GM10248 (cell line): ENCODE measurements around the gene TMEM97.
"Not testable (repeated sequence)": the region's sequence is repeated elsewhere in the genome, so short reads cannot be mapped to it uniquely, and the experiment has no call there.

Source experiments
- CTCF ChIA-PET: fragments of 300-600 bp; sonication (Branson Sonifier 250); formaldehyde crosslinking; extraction: SDS; loops from one replicate; lab custom pipeline; 2021; ENCODE audit warnings: antibody characterized with exemption; lab: Yijun Ruan, JAX
- POLR2A ChIA-PET: fragments of 350-650 bp; sonication (Branson Sonifier 250); formaldehyde crosslinking; extraction: SDS; loops from one replicate; lab custom pipeline; 2020; ENCODE audit warnings: antibody characterized with exemption; lab: Yijun Ruan, JAX
- DNase-seq: peaks from one replicate; pipeline ENCODE4 v3.0.0; 2012; ENCODE audit errors: extremely low spot score
- CTCF ChIP-seq: IDR thresholded peaks from 2 replicates; pipeline ENCODE4 v1.5.1; 2012; ENCODE audit warnings: mild to moderate bottlenecking, low read depth; ENCODE audit errors: extremely low read depth, missing control alignments, control extremely low read depth

TMEM97 gene

DNA sequence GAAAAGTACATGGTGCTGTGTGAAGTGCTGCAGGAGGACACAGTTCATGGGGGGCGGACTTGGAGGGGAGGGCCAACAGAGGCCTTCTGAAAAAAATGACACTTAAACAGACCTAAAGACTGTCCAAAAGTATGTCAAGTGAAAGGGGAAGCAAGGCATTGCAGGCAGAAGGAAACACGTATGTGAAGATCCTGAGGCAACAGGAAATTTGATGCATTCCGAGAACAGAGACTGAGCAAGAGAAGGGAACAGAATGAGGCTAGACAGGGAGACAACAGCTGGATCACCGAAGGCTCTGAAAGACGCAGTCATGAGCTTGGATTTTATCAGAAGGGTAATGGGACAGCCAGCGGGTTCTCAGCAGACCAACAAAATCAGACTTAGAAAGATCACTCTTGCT, 15.2 kb downstream of the TMEM97 start:
- TF ChIP-seq CTCF: no peak

DNA sequence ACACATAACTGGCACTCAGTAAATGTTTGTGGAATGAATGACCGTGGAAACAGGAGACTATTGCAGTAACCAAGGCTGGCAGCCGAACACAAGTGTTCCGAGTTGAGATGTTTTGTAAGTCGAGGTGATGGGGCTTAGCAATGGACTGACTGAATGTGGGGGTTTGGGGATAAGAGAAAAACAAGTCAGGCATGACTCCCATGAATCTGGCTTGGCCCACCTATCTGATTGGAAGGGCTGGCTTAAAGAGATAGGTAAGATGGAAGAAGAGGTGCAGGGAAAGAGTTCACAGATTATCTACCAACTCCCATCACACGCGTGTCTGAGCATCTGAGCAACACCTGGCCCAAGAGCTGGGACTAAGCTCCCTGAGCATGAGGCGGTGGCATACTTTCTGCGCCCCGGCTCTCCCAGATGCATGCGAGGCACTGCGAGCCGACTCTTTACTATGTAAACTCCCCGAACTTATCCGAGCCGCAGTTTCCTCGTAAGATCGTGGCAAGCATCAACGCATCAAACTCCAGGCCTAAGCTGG, 15.7 kb downstream of the TMEM97 start:
- ChIA-PET POLR2A (interaction anchor here (1.1 to 2.3 kb wide), 5 partner anchors 13 to 32 kb away, joined by 3 to 27 read pairs (median 6); partner anchors contain the start of gene POLDIP2), CTCF (interaction anchor here (0.7 to 3.9 kb wide), 12 partner anchors 9 to 618 kb away, joined by 3 to 19 read pairs (median 4); partner anchors contain the start of genes POLDIP2 and TMEM97)
- no peak for TF ChIP-seq CTCF
- DNase-seq: no peak

More for the DNA sequence above, 15.2 kb downstream of the TMEM97 start:
- CTCF ChIA-PET: interaction anchor here (0.7 to 3.9 kb wide), 8 partner anchors 13 to 618 kb away, joined by 3 to 19 read pairs (median 6); partner anchors contain the start of genes POLDIP2 and TMEM97
- POLR2A ChIA-PET: interaction anchor here (2.2 kb wide), 1 partner anchor 13 kb away, joined by 13 read pairs; no protein-coding TSS in a partner anchor
- DNase-seq: no peak

DNA sequence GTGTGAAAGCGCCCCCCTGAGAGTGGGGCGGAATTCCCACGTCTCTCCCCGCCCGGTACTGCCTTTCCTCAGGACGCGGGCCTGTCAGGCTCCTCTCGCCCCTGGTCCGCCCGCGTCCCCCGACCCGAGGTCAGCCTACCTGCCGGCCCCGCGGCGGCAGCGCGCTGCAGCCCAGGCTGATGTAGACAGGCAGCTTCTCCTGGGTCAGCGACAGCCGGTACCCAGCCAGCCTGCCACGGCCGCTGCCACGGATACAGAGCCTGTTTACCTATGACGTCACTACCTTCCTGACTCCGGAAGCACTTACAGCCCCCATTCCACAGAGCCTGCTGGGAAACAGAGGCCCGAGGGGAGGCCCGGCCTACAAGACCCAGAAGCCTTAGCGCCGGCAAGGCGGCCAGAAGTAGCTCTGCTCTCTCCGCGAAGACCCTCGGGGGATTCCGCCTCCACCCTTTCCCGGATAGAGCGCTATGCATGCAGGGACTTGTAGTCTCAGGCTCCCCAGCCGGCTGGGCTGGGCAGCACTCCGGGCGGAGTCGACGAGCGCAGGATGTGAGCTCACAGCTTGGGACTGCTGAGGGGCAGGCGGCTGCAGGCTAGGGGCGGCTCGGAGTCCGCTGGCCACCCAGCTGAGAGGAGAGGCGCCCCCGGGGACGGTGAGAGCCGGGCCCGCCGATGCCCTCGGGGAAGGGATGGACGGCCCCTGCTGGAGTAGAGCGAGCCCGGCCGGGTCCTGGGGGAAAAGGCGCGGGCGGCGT, 16.4 kb downstream of the TMEM97 start, which contains the start of the genes IFT20 and TNFAIP1:
Gene IFT20, minus strand, starts transcription at position 272 of the 758 bp plus-strand sequence. CDS start 3,487 bp downstream, outside the sequence.
Gene TNFAIP1, plus strand, starts transcription at position 561 of the 758 bp plus-strand sequence. CDS start 3,761 bp downstream, outside the sequence.
- peak; percentile 97 for DNase-seq
- TF ChIP-seq CTCF: peak; percentile 9
- CTCF ChIA-PET: interaction anchor here (0.7 to 3.9 kb wide), 16 partner anchors 9 to 617 kb away, joined by 3 to 19 read pairs (median 3); partner anchors contain the start of genes POLDIP2 and TMEM97
- POLR2A ChIA-PET: interaction anchor here (0.6 to 2.3 kb wide), 6 partner anchors 12 to 328 kb away, joined by 3 to 27 read pairs (median 5); partner anchors contain the start of gene POLDIP2

DNA sequence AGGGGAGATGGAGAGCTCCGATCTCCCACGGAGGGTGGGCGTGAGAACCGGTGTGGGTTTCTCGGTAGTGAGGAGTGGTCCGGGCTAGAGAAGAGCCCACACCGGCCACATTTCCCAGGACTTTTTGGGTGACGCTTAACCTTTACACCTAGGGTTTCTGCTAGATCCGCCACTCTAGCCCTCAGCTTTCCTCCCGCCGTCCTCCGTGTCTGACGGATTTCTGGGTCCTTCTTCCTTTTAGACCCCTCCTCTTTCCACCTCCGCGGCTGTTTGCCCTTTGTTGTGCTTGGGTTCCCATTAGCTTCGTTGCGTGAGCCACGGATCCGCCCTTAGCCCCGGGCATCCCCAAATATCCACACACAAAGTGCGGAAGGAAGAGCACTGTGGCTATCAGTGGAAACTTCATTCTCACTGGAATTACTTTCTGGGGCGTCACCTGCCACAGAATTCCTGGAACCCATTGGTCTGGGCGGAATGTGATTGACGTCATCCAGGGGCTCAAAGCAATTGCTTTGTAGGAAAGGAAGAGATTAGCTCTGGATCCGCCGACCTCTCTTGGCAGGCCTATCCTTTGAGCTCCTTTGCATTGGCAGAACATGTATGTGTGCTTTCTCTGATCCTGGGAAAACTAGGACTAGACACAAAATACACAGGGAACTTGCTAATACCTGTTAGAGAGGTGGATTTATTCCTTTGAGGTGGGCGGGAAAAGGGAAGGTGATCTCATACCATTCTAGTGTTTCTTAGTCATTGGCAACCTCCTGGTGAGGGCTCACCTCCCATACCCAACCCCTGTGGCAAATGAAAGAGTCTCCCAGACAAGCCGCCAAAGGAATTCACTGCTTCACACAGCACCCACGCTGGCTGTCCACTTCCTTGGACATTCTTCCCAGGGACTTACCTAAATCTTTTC, 17.2 kb downstream of the TMEM97 start:
- ChIA-PET CTCF (interaction anchor here (0.7 to 3.9 kb wide), 15 partner anchors 9 to 616 kb away, joined by 3 to 19 read pairs (median 3); partner anchors contain the start of genes POLDIP2 and TMEM97), POLR2A (interaction anchor here (0.6 to 2.3 kb wide), 6 partner anchors 11 to 327 kb away, joined by 3 to 27 read pairs (median 5); partner anchors contain the start of gene POLDIP2)
- no peak for DNase-seq
- TF ChIP-seq CTCF: no peak

DNA sequence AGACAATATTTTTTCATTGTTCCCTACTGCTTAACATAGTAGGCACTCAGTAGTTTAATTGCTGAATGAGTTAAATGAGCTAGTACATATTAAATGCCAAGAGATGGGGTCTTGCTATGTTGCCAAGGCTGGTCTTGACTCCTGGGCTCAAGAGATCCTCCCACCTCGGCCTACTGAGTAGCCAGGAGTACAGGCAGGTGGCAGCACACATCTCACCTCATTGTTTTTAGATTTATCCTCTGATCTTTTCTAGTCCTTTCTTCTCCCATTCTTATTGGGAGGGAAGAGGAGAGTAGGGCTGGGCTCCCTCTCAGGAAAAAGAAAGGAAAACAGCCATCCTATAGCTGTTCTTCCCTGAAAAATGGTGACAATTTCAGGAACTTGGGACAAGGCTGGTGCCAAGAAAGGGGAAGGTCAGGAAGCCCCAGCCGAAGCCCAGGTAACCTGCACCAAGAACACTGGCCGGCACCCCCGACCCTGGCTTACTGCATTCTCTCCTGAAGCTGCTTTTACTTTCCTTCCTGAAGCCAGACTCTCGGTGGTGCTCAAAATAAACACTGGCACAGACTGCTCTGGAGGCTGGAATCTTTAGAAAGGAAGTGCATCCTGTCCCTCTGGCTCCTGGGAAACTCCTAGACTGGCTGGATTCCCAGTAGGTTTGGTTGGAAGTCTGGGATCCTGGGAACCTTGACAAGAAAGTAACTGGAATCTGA, 19.2 kb downstream of the TMEM97 start:
- DNase-seq: no peak
- ChIA-PET POLR2A (interaction anchor here (1.0 kb wide), 1 partner anchor 19 kb away, joined by 4 read pairs; the partner anchor contains the start of gene POLDIP2), CTCF (interaction anchor here (0.6 to 1.2 kb wide), 4 partner anchors 8 to 78 kb away, joined by 3 to 4 read pairs (median 3); no protein-coding TSS in a partner anchor)
- no peak for TF ChIP-seq CTCF

DNA sequence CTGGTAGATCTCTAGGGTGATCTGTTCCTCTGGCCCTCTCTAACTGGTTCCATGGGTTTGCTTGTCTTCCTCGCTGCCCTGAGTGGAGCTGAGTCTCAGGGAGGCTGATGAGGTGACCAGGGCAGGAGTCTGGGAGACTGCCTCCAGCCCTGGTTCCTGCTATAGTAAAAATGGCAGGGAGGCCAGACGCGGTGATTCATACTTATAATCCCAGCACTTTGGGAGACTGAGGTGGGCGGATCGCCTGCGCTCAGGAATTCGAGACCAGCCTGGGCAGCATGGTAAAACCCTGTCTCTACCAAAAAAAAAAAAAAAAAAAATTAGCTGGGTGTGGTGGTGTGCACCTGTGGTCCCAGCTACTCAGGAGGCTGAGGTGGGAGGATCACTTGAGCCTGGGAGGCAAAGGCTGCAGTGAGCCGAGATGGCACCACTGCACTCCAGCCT, 19.8 kb downstream of the TMEM97 start:
- CTCF ChIA-PET: interaction anchor here (1.3 kb wide), 1 partner anchor 12 kb away, joined by 5 read pairs; no protein-coding TSS in a partner anchor
- DNase-seq: not testable (repeated sequence)
- POLR2A ChIA-PET: interaction anchor here (0.7 to 1.0 kb wide), 2 partner anchors 19 to 91 kb away, joined by 4 read pairs; partner anchors contain the start of gene POLDIP2
